GM18870 (cell line): ENCODE results near the gene PHACTR4.
"Not testable (repeated sequence)": the region's sequence is repeated elsewhere in the genome, so short reads cannot be mapped to it uniquely, and the experiment has no call there.

Experiments
- ATAC-seq: cut with Tn5 transposase; IDR thresholded peaks from one replicate; pipeline ENCODE4 v1.9.1; 2021; ENCODE audit warnings: moderate library complexity; ENCODE audit not compliant: unreplicated experiment

The PHACTR4 gene

DNA sequence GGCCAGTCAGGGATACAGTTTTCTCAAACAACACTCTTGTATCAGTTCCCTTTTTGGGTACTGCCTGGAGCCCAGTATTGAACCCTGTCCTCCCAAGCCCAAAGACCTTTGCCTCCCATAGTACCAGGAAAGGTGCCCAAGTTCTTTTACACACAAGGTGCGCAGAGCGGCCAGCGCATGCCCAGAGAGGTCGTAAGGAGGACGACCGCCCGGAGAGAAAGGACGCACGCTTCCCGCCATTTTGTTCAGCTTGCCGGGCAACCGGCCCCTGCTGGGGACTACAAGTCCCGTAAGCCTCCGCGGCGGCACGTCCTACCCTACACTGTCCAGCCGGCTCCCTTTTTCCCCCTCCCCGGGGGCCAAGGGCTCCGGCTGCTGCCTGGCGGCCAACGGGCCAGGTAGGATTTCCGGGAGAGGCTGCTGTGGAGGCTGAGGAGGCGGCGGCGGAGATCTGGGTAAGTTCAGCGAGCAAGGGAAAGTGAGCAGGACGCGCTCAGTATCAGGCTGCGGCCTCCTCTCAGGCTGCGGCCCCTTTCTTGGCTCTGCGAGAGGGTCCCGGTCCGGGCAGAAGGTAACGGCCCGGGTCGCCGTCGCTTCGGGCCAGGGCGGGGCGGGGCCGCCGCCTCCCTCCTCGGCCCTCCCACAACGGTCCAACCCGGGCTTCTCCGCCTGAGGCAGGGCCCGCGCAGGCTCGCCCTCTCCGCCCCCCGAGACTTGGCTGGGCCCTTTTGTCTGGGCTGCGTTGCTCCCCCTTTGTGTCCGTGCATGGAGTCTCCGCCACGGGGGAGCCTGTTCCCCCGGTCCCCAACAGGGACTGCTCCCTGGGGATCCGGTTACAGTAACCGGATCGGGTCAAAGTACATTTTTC, at the start of gene PHACTR4:
Gene PHACTR4 (plus strand): TSS at position 370 of the 868 bp plus-strand sequence. CDS start 37,708 bp downstream, outside the sequence.
- ATAC-seq = peak; percentile 76

DNA sequence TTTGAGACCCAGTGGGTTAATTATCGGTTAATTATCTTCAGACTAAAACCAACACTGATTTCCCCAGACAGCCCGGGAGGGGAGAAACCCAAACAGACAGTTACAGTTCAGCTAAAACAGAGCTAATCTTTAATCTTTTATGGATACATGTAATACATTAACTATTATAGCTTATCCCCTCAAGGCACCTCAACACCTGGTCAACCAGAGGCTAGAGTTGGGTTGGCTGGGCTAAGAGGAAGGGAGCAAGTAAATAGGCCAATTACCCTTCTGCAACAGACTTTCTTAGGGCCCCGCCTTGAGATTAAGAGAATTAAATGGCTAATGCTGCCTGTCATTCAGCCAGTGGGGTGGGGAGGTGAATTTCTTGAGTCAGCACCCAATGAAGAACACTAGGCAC, 47.3 kb upstream of the PHACTR4 start:
- peak; percentile 51 for ATAC-seq

DNA sequence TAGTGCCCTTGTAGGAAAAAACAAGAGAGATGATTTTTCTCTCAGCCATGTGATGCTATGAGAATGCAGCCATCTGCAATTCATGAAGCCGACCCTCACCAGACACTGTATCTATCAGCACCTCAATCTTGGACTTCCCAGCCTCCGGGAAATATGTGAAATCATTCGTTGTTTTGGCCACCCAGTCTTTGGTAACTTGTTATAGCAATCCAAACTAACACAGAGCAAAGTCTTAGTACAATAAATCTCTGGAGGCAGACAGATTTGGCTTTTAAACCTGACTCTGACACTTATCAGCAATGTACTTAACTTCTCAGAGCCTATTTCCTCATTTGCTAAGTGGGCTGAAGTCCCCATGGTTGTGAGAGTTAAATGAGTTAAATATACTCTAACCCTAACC, 45.8 kb upstream of the PHACTR4 start:
- no peak for ATAC-seq

DNA sequence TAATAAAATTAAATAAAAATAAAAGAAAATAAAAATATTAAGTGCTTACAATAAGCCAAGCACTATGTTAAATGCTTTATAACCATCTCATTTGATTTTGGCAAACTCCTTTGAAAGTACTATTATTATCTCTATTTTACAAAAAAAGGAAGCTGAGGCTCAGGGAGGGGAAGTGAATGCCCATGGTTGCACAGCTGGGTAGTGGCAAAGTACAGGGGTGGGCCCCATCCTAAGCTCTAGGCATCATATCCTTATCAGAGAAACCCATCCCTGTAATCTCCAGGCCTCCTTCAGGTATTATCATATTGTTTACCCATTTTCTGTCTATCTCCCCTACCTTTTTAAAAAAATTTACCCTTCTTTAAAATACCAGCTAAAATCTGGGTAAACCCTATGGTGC, 43.0 kb upstream of the PHACTR4 start:
- no peak for ATAC-seq

DNA sequence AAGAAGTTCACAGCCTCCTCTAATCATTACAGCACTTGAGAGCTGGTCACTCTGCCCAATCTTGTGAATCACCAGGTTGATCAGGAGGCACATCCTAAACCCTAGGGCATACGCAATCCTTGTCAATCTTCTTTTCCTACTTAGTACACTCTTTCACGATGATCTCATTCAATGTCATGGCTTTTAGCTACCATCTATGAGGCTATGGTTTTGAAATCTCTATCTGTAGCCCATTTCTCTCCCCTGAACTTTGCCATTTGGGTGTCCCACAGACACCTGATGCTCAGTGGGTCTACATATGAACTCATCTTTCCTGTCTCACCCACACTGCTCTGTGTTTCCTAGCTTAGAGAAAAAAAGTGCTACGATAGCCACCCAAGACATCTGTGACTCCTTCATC, 42.6 kb upstream of the PHACTR4 start:
- ATAC-seq = no peak

DNA sequence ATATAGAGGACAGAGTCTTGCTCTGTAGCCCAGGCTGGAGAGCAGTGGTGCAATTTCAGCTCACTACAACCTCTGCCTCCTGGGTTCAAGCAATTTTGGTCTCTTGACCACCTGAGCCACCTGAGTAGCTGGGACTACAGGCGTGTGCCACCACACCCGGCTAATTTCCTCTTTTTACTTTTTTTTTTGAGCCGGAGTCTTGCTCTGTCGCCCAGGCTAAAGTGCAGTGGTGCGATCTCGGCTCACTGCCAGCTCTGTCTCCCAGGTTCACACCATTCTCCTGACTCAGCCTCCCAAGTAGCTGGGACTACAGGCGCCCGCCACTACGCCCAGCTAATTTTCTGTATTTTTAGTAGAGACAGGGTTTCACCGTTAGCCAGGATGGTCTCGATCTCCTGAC, 42.1 kb upstream of the PHACTR4 start:
- not testable (repeated sequence) for ATAC-seq

DNA sequence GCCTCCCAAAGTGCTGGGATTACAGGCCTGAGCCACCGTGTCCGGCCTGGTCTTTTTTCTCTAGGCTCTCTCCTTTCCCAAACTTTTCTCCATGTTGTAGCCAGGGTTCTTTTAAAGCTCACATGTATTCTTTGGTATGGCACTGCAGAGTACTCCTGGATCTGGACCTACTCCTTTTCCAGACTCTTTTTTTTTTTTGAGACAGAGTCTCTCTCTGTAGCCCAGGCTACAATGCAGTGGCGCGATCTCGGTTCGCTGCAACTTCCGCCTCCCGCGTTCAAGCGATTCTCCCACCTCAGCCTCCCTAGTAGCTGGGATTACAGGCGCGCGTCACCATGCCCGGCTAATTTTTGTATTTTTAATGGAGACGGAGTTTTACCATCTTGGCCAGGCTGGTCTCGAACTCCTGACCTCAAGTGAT, 41.3 kb upstream of the PHACTR4 start:
- no peak for ATAC-seq

DNA sequence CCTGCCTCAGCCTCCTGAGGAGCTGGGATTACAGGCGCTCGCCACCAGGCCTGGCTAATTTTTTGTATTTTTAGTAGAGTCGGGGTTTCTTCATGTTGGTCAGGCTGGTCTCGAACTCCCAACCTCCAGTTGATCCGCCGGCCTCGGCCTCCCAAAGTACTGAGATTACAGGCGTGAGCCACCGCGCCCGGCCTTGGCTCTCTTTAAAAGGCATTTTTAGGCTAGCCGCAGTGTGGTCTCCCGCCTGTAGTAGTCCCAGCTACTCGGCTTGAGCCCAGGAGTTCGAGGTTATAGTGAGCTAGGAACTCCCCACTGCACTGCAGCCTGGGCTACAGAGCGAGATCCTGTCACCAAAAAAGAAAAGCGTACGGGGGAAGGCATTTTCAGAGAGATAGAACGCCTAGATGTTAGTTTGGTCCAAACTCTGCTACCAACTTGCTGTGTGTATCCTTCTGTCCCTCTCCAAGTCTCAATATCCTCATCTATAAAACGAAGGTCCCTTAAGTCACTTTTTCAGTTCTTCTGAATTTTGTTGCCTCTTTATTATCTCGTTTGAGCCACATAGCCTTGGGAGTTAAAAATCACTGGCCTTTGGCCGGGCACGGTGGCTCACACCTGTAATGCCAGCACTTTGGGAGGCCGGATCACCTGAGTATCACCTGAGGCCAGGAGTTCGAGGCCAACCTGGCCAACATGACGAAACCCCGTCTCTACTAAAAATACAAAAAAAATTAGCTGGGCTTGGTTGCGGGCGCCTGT, 40.0 kb upstream of the PHACTR4 start:
- ATAC-seq = no peak

DNA sequence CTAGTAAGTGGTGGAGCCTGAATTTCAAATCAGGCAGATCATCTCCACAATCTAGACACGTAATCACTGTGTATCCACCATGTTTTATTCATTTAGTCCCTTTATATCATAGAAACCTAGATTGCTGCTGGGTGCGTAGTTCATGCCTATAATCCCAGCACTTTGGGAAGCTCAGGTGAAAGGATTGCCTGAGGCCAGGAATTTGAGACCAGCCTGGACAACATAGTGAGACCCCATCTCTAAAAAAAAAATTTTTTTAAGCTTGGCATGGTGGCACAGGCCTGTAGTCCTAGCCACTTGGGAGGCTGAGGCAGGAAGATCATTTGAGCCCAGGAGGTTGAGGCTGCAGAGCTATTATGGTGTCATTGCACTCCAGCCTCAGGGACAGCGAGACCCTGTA, 30.6 kb upstream of the PHACTR4 start:
- ATAC-seq = no peak

DNA sequence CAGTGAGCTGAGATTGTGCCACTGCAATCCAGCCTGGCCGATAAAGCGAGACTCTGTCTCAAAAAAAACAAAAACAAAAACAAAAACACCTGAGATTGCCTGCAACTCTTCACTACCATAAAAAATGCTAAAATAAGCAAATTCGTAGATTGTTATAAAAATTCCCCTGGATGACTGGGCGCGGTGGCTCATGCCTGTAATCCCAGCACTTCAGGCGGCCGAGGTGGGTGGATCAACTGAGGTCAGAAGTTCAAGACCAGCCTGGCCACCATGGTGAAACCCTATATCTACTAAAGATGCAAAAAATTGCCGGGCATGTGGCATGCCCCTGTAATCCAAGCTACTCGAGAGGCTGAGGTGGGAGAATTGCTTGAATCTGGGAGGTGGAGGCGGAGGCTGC, 30.0 kb upstream of the PHACTR4 start:
- no peak for ATAC-seq

DNA sequence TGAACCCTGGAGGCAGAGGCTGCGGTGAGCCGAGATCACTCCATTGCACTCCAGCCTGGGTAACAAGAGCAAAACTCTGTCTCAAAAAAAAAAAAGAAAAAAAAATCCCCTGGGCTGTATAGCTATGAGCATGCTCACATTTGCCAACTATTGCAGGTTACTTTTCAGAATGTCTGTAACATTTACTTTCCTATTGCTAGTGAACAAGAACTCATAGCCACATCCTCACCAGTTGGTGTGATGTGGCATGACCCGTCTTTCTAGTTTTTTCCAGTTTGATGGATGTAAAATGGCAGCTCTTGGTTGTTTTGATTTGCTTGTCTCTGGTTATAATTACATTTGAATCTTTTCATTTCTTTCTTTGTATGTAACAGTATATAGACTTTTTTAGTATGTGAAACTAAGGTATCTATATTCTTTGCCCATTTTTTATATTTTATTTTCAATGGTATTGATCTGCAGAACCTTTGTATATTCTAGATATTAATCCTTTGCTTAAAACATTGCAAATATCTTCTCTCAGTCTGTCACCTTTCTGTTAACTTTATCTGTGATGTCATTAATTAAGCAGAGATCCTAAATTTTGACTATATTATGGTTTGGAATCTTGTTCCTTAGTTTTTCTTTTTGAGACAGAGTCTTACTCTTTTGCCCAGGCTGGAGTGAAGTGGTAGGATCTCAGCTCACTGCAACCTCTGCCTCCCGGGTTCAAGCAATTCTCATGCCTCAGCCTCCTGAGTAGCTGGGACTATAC, 29.1 kb upstream of the PHACTR4 start:
- no peak for ATAC-seq

DNA sequence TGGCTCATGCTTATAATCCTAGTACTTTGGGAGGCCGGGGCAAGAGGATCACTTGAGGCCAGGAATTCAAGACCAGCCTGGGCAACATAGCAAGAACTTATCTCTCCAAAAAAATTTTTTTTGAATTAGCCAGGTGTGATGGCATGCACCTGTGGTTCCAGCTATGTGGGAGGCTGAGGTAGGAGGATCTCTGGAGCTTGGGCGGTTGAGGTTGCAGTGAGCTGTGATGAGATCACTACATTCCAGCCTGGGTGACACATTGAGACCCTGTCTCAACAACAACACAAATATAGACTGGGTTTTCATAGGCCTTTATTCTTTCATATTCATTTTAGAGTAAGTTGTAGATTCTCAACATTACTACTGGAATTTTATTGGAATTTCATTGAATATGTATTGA, 27.9 kb upstream of the PHACTR4 start:
- ATAC-seq = no peak

DNA sequence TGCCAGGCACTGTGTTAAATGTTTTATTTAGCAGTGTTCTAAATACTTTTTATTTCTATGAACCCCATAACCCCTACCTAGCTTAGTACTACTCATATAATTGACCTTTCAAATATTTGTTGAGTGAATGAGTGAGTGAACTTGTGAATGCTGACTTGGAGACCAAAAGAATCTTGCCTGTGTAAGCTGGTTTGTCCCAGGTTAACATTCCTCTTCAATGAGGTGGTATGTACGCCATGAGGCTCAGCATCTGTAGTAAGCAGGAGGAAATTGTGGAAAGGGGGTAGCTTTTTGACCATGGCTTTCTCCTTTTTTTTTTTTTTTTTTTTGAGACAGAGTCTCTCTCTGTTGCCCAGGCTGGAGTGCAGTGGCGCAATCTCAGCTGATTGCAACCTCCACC, 26.1 kb upstream of the PHACTR4 start:
- ATAC-seq = no peak

DNA sequence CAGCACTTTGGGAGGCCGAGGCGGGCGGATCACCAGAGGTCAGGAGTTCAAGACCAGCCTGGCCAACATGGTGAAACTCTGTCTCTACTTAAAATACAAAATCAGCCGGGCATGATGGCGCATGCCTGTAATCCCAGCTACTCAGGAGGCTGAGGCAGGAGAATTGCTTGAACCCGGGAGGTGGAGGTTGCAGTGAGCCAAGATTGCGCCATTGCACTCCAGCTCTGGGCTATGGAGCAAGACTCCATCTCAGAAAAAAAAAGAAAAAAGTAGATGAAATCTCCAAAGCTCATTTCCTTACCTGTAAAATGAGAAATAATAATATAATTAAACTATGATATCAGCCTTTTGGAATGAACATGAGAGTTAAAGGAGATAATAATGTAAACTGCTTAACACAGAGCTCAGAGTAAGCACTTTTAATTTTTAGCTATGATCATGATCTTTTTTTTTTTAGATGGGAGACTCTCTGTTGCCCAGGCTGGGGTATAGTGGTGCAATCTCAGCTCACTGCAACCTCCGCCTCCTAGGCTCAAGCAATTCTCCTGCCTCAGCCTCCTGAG, 16.2 kb upstream of the PHACTR4 start:
- ATAC-seq = not testable (repeated sequence)

DNA sequence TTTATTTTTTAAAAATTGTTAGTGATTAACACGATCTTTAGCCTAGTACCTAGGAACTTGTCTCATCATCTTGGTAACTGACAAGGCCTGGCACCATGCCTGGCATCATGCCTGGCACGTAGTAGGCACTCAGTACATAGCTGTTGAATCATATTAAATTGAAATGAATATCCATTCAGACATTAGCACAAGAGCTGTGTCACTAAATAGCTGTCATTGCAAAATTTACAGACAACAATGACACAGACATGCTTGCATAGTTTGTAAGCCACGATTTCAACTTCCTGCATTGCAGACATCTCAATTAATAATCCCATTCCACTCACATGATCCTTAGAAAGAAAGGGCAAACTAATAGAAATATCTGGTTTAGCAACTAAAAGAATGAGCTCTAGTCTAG, 15.4 kb upstream of the PHACTR4 start:
- ATAC-seq = no peak

DNA sequence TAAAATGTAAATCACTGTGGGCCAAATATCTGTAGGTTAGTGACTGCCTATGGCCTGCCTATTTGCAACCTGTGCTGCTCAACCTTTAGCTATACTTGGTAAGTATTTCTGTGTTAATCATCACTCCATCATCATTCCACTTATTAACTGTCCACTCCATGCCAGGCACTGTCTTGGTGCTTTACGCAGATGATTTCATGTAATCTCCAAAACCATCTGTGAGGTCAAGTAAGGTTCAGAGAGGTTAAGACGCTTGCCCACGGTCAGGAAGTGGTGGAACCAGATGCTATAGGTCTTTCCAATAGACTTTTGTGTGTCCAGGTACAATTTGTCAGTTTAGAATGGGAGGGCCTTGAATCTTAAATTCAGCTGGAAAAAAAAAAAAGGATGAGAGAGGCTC, 10.8 kb upstream of the PHACTR4 start:
- ATAC-seq = no peak

DNA sequence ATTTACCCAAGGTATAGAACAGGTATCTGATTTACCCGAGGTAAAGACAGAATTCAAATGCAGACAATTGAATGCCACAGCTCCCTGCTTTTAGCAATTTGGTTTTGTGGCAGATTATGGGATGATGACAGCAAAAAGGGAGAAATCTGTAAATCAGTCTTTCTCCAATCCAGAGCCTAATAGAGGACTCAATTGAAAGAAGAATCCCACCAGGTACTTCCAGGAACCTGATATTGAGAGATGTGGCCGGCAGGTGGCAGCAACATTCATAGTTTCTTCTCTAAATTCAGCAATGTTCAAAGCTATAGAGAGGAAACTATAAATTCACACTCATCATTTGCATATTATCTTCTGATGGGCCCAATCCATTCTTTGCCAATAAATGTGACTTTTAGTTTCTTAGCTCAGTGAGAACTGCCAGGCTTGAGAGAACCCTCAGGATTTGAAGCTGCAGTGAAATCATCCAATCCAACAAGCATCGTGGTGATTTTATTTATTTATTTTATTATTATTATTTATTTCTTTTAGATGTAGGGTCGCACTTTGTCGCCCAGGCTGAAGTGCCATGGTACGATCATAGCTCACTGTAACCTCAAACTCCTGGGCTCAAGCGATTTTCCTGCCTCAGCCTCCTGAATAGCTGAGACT, 9.8 kb upstream of the PHACTR4 start:
- no peak for ATAC-seq

DNA sequence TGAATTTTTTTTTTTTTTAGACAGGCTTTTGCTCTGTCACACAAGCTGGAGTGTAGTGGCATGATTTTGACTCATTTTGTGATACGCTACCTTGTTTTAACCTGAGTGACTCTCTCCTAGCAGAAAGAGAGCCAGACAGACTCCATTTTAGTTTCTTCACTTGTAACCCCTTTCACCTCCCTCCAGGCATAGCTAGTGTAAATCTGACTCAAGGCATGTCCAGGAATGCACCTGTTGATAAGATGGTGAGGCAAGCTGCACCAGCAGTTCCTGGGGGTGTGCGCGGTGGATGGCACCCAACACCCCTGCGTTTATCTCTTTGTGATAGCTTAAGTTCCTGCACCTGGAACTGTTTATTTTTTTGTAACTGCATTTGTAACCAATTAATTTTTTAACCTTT, 4.7 kb upstream of the PHACTR4 start:
- ATAC-seq = no peak

DNA sequence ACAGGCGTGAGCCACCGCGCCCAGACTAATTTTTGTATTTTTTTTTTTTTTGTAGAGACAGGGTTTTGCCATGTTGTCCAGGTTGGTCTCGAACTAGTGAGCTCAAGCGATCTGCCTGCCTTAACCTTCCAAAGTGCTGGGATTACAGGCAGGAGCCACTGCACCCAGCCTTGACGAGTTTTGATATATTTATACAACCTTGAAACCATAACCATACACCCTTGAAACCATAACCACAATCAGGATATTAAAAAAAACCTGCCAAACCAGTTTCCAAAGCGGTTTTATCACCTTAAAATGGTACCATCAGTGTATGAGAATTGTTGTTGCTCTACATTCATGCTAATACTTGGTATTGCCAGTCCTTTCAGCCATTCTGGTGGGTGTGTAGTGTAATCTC, 3.7 kb upstream of the PHACTR4 start:
- no peak for ATAC-seq

DNA sequence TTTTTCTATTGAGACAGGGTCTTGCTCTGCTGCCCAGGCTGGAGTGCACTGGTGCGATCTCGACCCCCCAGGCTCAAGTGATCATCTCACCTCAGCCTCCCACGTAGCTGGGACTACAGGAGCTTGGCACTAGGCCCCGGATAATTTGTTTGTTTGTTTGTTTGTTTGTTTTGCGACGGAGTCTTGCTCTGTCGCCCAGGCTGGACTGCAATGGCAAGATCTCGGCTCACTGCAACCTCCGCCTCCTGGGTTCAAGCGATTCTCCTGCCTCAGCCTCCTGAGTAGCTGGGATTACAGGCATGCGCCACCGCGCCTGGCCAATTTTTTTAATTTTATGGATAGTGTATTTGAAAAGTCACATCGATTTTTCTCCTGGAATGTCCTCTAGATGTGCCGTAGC, 932 bp upstream of the PHACTR4 start:
- not testable (repeated sequence) for ATAC-seq
